Activated T-cell treated with anti-CD3 and anti-CD28 coated beads, Interleukin-2, amount 50 U/mL, for 72 hours (primary cell): Measurements from ENCODE around the gene FCAR. TPM values are rescaled to one million over a fixed set of nuclear protein-coding genes. Genes with fewer than 3 reads are reported as not detected.
"Not testable (repeated sequence)": the region's sequence is repeated elsewhere in the genome, so short reads cannot be mapped to it uniquely, and the experiment has no call there.

Experiments used
- ATAC-seq, 2 donors: fragments of 150-1000 bp; cut with Tn5 transposase; replicated peaks in 1 of 2; 2 replicates each; pipeline ENCODE4 v1.10.0; 2021; ENCODE audit warnings: moderate library complexity in 2 of 2, mild to moderate bottlenecking in 1 of 2
- DNase-seq, 2 donors: peaks; one replicate each; pipeline ENCODE4 v3.0.0; 2021 to 2022; ENCODE audit warnings: mixed read lengths in 1 of 2
- H3K27ac Mint-ChIP-seq: one replicate; pipeline ENCODE4 v1.8.0; 2022; ENCODE audit warnings: mild to moderate bottlenecking, moderate library complexity, mixed read lengths
- H3K27me3 Mint-ChIP-seq: one replicate; pipeline ENCODE4 v1.8.0; 2022; ENCODE audit warnings: low read depth, mixed read lengths
- H3K36me3 Mint-ChIP-seq, 2 donors: one replicate each; pipeline ENCODE4 v1.8.0; 2022; ENCODE audit warnings: mixed read lengths in 2 of 2, mild to moderate bottlenecking in 1 of 2; ENCODE audit not compliant: insufficient read depth in 2 of 2
- H3K4me1 Mint-ChIP-seq: one replicate; pipeline ENCODE4 v1.8.0; 2022; ENCODE audit warnings: low read depth, mixed read lengths
- H3K4me3 Mint-ChIP-seq, 2 donors: one replicate each; pipeline ENCODE4 v1.8.0; 2022; ENCODE audit warnings: mild to moderate bottlenecking in 2 of 2, mixed read lengths in 2 of 2, moderate library complexity in 2 of 2
- H3K9me3 Mint-ChIP-seq, 2 donors: one replicate each; pipeline ENCODE4 v1.8.0; 2022; ENCODE audit warnings: mixed read lengths in 2 of 2
- total RNA-seq, 2 donors: library from RNA; stranded (reverse); gene quantifications; one replicate each; pipeline ENCODE4 v1.2.3, GENCODE V29; 2022

FCAR gene
- total RNA-seq, 2 donors from 2014 or later = not detected

GRCh38 chr19:54901153-54901552 lies 27.1 kb downstream of the FCAR start:
- DNase-seq, H3K9me3 Mint-ChIP-seq, H3K27ac Mint-ChIP-seq, H3K4me1 Mint-ChIP-seq, H3K4me3 Mint-ChIP-seq, H3K36me3 Mint-ChIP-seq, ATAC-seq: not testable (repeated sequence)
- H3K27me3 Mint-ChIP-seq = peaks cover 21% of the 10 kb centered on the region

GRCh38 chr19:54902061-54902460 lies 28.0 kb downstream of the FCAR start:
- no peak for DNase-seq
- no peaks in the 10 kb centered on the region for H3K4me1 Mint-ChIP-seq
- no peaks in the 10 kb centered on the region for H3K9me3 Mint-ChIP-seq
- H3K27me3 Mint-ChIP-seq = peaks cover 12% of the 10 kb centered on the region
- H3K27ac Mint-ChIP-seq = no peak overlapping the region
- ATAC-seq = no peak
- no peaks in the 10 kb centered on the region for H3K36me3 Mint-ChIP-seq
- no peak overlapping the region for H3K4me3 Mint-ChIP-seq

- H3K27me3 Mint-ChIP-seq = peaks cover 7% of the 10 kb centered on the region
- no peak overlapping the region for H3K27ac Mint-ChIP-seq
- H3K9me3 Mint-ChIP-seq = no peaks in the 10 kb centered on the region
- H3K4me1 Mint-ChIP-seq = no peaks in the 10 kb centered on the region
- H3K36me3 Mint-ChIP-seq = no peaks in the 10 kb centered on the region
- H3K4me3 Mint-ChIP-seq = no peak overlapping the region
- DNase-seq (no peak), ATAC-seq (no peak)
These were observed 29.3 kb downstream of the FCAR start for GRCh38 chr19:54903303-54903702.

- not testable (repeated sequence) for H3K9me3 Mint-ChIP-seq, ATAC-seq, H3K4me1 Mint-ChIP-seq, H3K4me3 Mint-ChIP-seq, DNase-seq, H3K27ac Mint-ChIP-seq, H3K36me3 Mint-ChIP-seq, H3K27me3 Mint-ChIP-seq
These were observed 30.2 kb downstream of the FCAR start for GRCh38 chr19:54904261-54904660.

- H3K4me3 Mint-ChIP-seq = peak overlapping the region; percentile 12 to 50
- no peak overlapping the region for H3K27ac Mint-ChIP-seq
- no peaks in the 10 kb centered on the region for H3K36me3 Mint-ChIP-seq
- H3K9me3 Mint-ChIP-seq = no peaks in the 10 kb centered on the region
- no peaks in the 10 kb centered on the region for H3K4me1 Mint-ChIP-seq
- ATAC-seq (no peak), DNase-seq (no peak)
- peaks cover 7% of the 10 kb centered on the region for H3K27me3 Mint-ChIP-seq
These were observed 31.4 kb downstream of the FCAR start for GRCh38 chr19:54905421-54905802.

GRCh38 chr19:54905803-54906511 lies 31.9 kb downstream of the FCAR start, which contains the start of gene NCR1:
TSS of gene NCR1 (plus strand) at chr19:54906148. CDS start at chr19:54906188, 40 bp downstream.
- DNase-seq (peak; percentile 23 to 28), ATAC-seq (peak; percentile 58 to 91)
- Mint-ChIP-seq H3K27me3 (peaks cover 11% of the 10 kb centered on the region), H3K9me3 (peaks cover 0 to 2% of the 10 kb centered on the region in 2 donors), H3K4me1 (no peaks in the 10 kb centered on the region), H3K36me3 (no peaks in the 10 kb centered on the region), H3K27ac (no peak within 1 kb of the TSS), H3K4me3 (peak within 1 kb of the TSS; percentile 12 to 50)

GRCh38 chr19:54906819-54907218 lies 32.8 kb downstream of the FCAR start:
- peaks cover 11% of the 10 kb centered on the region for H3K27me3 Mint-ChIP-seq
- H3K27ac Mint-ChIP-seq = no peak overlapping the region
- DNase-seq = no peak
- peaks cover 0 to 2% of the 10 kb centered on the region in 2 donors for H3K9me3 Mint-ChIP-seq
- peaks cover 0 to 2% of the 10 kb centered on the region in 2 donors for H3K36me3 Mint-ChIP-seq
- H3K4me1 Mint-ChIP-seq = no peaks in the 10 kb centered on the region
- peak in 1 of 2 donors; percentile 16 for ATAC-seq
- peak overlapping the region in 1 of 2 donors; percentile 10 for H3K4me3 Mint-ChIP-seq

- H3K9me3 Mint-ChIP-seq, H3K36me3 Mint-ChIP-seq, DNase-seq, ATAC-seq, H3K4me1 Mint-ChIP-seq, H3K4me3 Mint-ChIP-seq, H3K27ac Mint-ChIP-seq: not testable (repeated sequence)
- peaks cover 11% of the 10 kb centered on the region for H3K27me3 Mint-ChIP-seq
These were observed 33.9 kb downstream of the FCAR start for GRCh38 chr19:54907899-54908298.

- no peak overlapping the region for H3K27ac Mint-ChIP-seq
- DNase-seq (no peak), ATAC-seq (peak in 1 of 2 donors; percentile 11)
- H3K9me3 Mint-ChIP-seq = no peaks in the 10 kb centered on the region
- H3K27me3 Mint-ChIP-seq = no peaks in the 10 kb centered on the region
- peaks cover 0 to 3% of the 10 kb centered on the region in 2 donors for H3K36me3 Mint-ChIP-seq
- H3K4me3 Mint-ChIP-seq = no peak overlapping the region
- no peaks in the 10 kb centered on the region for H3K4me1 Mint-ChIP-seq
These were observed 42.8 kb downstream of the FCAR start for GRCh38 chr19:54916822-54917221.

GRCh38 chr19:54918499-54918898 lies 44.5 kb downstream of the FCAR start:
- no peak for DNase-seq

GRCh38 chr19:54919646-54920563 lies 45.9 kb downstream of the FCAR start:
- H3K27ac Mint-ChIP-seq, H3K4me1 Mint-ChIP-seq, H3K27me3 Mint-ChIP-seq, ATAC-seq, H3K4me3 Mint-ChIP-seq, H3K9me3 Mint-ChIP-seq, H3K36me3 Mint-ChIP-seq, DNase-seq: not testable (repeated sequence)

More at GRCh38 chr19:54918499-54918898, 44.5 kb downstream of the FCAR start:
- Mint-ChIP-seq H3K27ac (no peak overlapping the region), H3K36me3 (no peaks in the 10 kb centered on the region), H3K27me3 (no peaks in the 10 kb centered on the region), H3K4me1 (no peaks in the 10 kb centered on the region), H3K4me3 (no peak overlapping the region), H3K9me3 (no peaks in the 10 kb centered on the region)
- no peak for ATAC-seq

- ATAC-seq (peak in 1 of 2 donors; percentile 75), DNase-seq (no peak)
- Mint-ChIP-seq H3K4me1 (no peaks in the 10 kb centered on the region), H3K4me3 (no peak overlapping the region), H3K36me3 (peaks cover 0 to 2% of the 10 kb centered on the region in 2 donors), H3K9me3 (peaks cover 0 to 4% of the 10 kb centered on the region in 2 donors), H3K27ac (no peak overlapping the region), H3K27me3 (no peaks in the 10 kb centered on the region)
These were observed 47.0 kb downstream of the FCAR start for GRCh38 chr19:54921082-54921481.

GRCh38 chr19:54923276-54923675 lies 49.2 kb downstream of the FCAR start:
- Mint-ChIP-seq H3K27me3 (no peaks in the 10 kb centered on the region), H3K4me1 (no peaks in the 10 kb centered on the region), H3K36me3 (peaks cover 3 to 7% of the 10 kb centered on the region in 2 donors), H3K9me3 (peaks cover 1 to 6% of the 10 kb centered on the region in 2 donors), H3K27ac (no peak overlapping the region), H3K4me3 (no peak overlapping the region)
- no peak for DNase-seq
- no peak for ATAC-seq
